Endometrium (tissue), 2 donors: ENCODE data around the gene PTPRD.

ENCODE experiments used
- FAIRE-seq: peaks from 2 replicates; lab custom pipeline; 2012; peaks lifted over from hg19 to GRCh38; lab: Jason Lieb, UNC
- donor health status: control.
- donor health status: control.

The PTPRD gene

GRCh38 chr9:10172476-10172875, 440.3 kb downstream of the PTPRD start:
- no peak for FAIRE-seq

- FAIRE-seq: no peak
Measured at GRCh38 chr9:10168241-10168640, 444.6 kb downstream of the PTPRD start.

DNA sequence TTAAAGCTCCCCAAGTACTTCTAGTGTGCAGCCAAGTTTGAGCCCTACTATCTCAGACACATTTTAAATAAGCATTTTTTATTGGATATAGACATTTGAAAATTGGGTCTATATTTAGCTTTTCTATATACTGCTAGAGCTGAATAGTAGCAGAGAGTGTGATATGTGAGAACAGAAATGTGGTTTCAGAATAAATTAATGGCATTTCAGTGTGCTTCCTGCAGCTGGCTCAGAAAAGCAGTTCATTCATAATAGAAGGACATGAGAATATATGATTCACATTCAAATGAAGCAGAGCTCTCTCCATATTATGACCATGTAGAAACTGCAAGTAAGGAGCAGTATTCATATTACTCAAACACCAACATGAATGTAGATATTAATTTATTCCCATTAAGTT, 464.0 kb downstream of the PTPRD start:
- no peak for FAIRE-seq

DNA sequence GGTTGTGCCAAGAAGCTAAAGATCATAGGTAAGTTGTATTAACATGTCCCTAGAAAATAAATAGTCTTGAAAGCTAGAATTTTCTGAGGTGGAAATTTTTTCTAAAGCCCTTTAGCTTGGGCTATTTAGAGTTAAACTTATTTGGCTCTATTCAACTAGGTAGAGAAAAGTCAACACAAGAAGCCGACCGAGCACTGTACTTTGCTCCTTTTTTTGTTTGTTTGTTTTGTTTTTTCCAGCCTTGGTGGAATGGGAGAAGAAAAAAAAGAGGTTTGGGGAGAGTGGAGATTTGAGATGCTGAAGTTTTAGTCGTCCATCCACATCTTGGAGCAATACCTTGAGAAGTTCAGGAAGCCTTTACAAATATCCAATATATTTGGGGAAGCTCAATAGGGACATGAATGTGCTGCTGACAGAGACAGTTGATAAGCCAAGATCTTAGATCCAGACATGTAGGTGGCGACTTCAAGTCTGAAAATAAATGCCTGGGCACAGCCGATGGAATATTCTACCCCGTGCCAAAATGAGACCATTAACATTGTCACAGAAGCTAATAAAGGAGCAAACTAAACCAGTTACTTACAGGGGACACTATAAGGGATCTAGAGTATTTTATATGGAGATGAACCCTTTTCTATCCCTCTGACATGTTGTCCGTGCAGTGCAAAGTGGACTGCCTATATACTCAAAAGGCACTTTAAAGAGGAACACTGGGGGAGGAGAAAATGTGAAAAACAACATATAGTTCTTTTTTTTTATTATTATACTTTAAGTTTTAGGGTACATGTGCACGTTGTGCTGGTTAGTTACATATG, 466.1 kb downstream of the PTPRD start:
- FAIRE-seq: no peak

- no peak for FAIRE-seq
Measured at GRCh38 chr9:10144355-10144754, 468.4 kb downstream of the PTPRD start.

GRCh38 chr9:10135553-10135952, 477.2 kb downstream of the PTPRD start:
- FAIRE-seq: no peak

GRCh38 chr9:10134266-10134665, 478.5 kb downstream of the PTPRD start:
- FAIRE-seq: no peak

DNA sequence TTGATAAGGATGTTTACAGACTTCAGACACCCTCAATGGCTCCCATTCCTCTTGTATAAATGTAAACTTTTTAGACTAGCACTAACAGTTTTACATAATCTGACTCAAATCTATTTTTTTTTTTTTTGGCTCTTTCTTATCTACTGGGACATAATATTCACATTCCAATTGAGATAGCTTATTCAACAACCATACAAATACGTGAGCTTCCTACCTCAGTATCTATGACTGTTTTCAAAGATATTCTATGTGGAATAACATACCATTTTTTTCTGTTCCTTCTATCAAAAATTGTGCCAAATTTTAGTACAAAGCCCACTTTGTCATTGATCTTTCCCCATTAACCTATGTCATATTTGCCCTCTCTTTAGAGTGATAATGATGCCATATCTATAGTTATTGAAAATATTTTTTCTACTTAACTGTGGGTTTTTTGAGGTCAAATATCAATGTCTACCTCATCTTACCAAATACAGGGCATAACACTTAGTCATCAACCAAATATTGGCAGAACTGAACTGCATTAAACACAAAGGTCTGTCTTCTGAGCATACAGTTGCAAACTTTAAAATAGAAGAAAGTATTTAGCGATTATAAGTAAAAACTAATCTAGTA, 482.6 kb downstream of the PTPRD start:
- no peak for FAIRE-seq

DNA sequence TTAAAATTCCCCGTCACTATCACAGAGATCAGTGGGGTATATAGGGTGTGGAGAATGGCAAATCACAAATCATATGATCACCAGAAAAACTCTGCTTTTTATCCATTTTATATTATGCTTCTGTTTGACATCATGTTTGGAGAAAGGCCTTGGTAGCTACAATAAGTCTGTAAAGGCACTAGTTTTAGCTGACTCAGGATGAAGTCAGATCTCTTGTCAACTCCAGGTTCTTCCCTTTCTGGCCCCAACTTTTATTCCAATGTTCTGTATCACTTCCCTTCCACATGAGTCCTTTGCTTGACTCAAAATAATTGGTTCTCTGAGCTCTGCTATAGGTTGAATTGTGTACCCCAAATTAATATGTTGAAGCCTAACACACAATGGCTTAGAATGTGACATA, 484.9 kb downstream of the PTPRD start:
- no peak for FAIRE-seq

GRCh38 chr9:10112798-10113197, 500.0 kb downstream of the PTPRD start:
- FAIRE-seq: no peak

- no peak for FAIRE-seq
Measured at GRCh38 chr9:10112070-10112469, 500.7 kb downstream of the PTPRD start.

DNA sequence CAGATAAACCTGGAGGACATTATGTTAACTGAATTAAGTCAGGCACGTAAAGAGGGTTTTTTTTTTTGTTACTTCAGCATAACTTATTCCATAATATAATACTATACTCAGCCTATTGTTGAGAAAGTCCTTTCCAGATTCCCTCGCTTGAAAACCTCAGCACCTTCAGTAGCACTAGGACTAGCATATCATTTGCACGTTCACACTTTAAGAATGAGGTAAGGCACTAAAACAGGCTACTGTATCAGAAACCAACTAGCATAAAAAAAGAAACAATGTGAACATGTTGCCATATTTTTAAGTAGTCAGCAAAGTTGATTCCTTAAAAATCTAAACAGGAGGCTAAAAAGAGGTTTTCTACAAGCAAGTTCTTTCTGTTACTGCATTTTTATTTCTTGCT, 504.0 kb downstream of the PTPRD start:
- no peak for FAIRE-seq

- no peak for FAIRE-seq
Measured at GRCh38 chr9:10104774-10105173, 508.0 kb downstream of the PTPRD start.

DNA sequence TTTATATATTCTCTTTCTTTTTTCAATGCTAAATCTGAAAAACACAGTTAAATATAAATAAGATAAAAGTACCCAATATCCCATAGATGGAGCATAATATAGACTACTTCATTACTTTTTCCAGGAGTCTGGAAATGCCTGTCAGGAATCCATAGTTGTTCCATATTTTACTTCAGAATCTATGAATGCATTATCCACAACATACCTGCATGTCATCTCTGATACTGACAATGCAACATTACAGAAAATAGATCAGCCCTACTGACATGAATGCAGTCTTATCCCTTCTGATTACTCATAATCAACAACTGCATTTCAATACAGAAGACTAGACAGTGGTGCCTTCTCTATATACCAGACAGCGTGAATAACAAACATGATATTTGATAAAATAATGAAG, 517.6 kb downstream of the PTPRD start:
- FAIRE-seq: no peak

DNA sequence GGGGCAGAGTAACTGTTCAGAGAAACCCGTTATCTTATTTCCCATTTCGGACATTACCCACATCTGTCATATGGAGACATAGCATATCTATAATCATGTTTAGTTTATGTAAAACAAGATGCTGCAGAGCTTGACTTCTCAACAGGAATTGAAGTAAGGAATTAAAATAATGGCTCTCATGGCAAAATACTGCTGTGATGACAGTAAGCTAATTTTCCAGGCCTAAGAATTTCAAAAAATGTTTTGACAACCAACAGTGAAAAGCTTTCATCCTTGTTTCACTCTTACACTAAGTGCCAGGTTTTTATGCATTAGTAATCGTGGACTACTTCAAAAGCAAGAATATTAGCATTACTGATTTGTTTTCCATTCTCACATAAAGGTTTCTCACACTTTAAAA, 518.2 kb downstream of the PTPRD start:
- FAIRE-seq: no peak

DNA sequence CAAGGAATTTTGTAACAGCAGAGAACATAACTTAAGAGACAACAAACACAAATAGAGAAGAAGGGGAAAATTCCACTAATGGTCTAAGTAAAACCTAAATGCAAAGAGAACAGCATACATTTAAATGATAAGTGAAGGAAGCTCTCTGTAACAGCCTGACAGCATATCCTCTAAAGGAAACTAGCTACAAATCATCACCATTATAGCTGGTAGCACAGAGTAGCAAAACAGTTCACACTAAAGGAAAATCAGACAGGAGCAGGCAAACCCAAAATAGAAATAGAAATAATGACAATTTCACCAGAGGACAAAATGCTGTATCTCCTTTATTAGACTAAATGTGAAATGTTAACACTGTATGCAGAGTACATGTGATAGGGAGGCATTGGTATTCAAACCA, 532.8 kb downstream of the PTPRD start:
- FAIRE-seq: no peak

- no peak for FAIRE-seq
Measured at GRCh38 chr9:10079284-10079964, 533.4 kb downstream of the PTPRD start.

- FAIRE-seq: no peak
Measured at GRCh38 chr9:10071579-10071978, 541.2 kb downstream of the PTPRD start.

- no peak for FAIRE-seq
Measured at GRCh38 chr9:10062629-10063395, 550.0 kb downstream of the PTPRD start.

- no peak for FAIRE-seq
Measured at GRCh38 chr9:10059044-10059443, 553.8 kb downstream of the PTPRD start.

- FAIRE-seq: no peak
Measured at GRCh38 chr9:10055886-10056395, 556.9 kb downstream of the PTPRD start.

GRCh38 chr9:10054456-10054855, 558.3 kb downstream of the PTPRD start:
- no peak for FAIRE-seq
